SK-N-SH (cell line): ENCODE measurements around the gene CEACAM1. TPM values are rescaled to one million over a fixed set of nuclear protein-coding genes. Genes with fewer than 3 reads are reported as not detected.

Experiments
- CTCF ChIA-PET: fragments of 300-600, 350-600 bp; formaldehyde crosslinking; extraction: SDS; loops from one replicate; lab custom pipeline; 2021; lab: Yijun Ruan, JAX
- POLR2A ChIA-PET: fragments of 350-600 bp; sonication (Branson Sonifier 250); formaldehyde crosslinking; extraction: SDS; loops from one replicate; lab custom pipeline; 2020; ENCODE audit warnings: antibody characterized with exemption, inconsistent platforms; lab: Yijun Ruan, JAX
- DNase-seq: peaks from one replicate; pipeline ENCODE4 v3.0.0; 2012
- H2AFZ ChIP-seq: fragments of 200-600 bp; sonication (generic); 2 replicates; pipeline ENCODE4 v1.8.1; 2016; ENCODE audit warnings: antibody characterized with exemption, mild to moderate bottlenecking, low read depth
- H3F3A ChIP-seq: fragments of 200-600 bp; sonication (generic); replicated peaks from 2 replicates; pipeline ENCODE3; 2016; ENCODE audit warnings: antibody characterized with exemption, mild to moderate bottlenecking; ENCODE audit not compliant: insufficient read depth
- H3K27ac ChIP-seq, 2 experiments: fragments of 200-500 bp in 1 of 2; fragments of 200-600 bp in 1 of 2; sonication (Bioruptor generic) in 1 of 2; sonication (generic), shearing (Covaris generic) in 1 of 2; 2 replicates each; pipeline versions ENCODE4 v1.5.1 to v1.6.1; 2014 to 2016; ENCODE audit warnings: low read depth in 2 of 2, inconsistent platforms in 1 of 2, low read length in 1 of 2, mild to moderate bottlenecking in 1 of 2, mixed read lengths in 1 of 2
- H3K27me3 ChIP-seq: fragments of 200-600 bp; sonication (generic), shearing (Covaris generic); 2 replicates; pipeline ENCODE4 v1.6.1; 2016; ENCODE audit warnings: mixed run types; ENCODE audit not compliant: insufficient read depth
- H3K36me3 ChIP-seq, 2 experiments: fragments of 200-500 bp in 1 of 2; fragments of 200-600 bp in 1 of 2; sonication (Bioruptor generic) in 1 of 2; sonication (generic) in 1 of 2; replicated peaks in 1 of 2; 2 replicates each; pipeline versions ENCODE3 to v1.5.1; 2014 to 2016; ENCODE audit warnings: low read length in 1 of 2, mild to moderate bottlenecking in 1 of 2; ENCODE audit not compliant: insufficient read depth in 2 of 2, control insufficient read depth in 1 of 2
- H3K4me1 ChIP-seq, 2 experiments: fragments of 200-500 bp in 1 of 2; fragments of 200-600 bp in 1 of 2; sonication (Bioruptor generic) in 1 of 2; sonication (generic), shearing (Covaris generic) in 1 of 2; 2 replicates each; pipeline versions ENCODE4 v1.5.1 to v1.6.1; 2014 to 2016; ENCODE audit warnings: low read depth in 1 of 2, low read length in 1 of 2, mixed run types in 1 of 2; ENCODE audit not compliant: insufficient read depth in 2 of 2, control insufficient read depth in 1 of 2
- H3K4me2 ChIP-seq: fragments of 200-600 bp; sonication (generic), shearing (Covaris generic); 2 replicates; pipeline ENCODE4 v1.6.1; 2017; ENCODE audit warnings: mixed run types
- H3K4me3 ChIP-seq, 2 experiments: fragments of 200-500 bp in 1 of 2; fragments of 200-600 bp in 1 of 2; sonication (Bioruptor generic) in 1 of 2; sonication (generic), shearing (Covaris generic) in 1 of 2; 2 replicates each; pipeline versions ENCODE4 v1.5.1 to v1.8.1; 2014 to 2016; ENCODE audit warnings: low read depth in 2 of 2, inconsistent platforms in 1 of 2, low read length in 1 of 2, mild to moderate bottlenecking in 1 of 2, mixed read lengths in 1 of 2, moderate library complexity in 1 of 2
- H3K79me2 ChIP-seq: fragments of 200-600 bp; sonication (generic); 2 replicates; pipeline ENCODE4 v1.8.1; 2017; ENCODE audit warnings: mild to moderate bottlenecking; ENCODE audit not compliant: insufficient read depth
- H3K9ac ChIP-seq: fragments of 200-600 bp; sonication (generic); 2 replicates; pipeline ENCODE4 v1.6.1; 2017; ENCODE audit warnings: mixed run types
- H3K9me2 ChIP-seq: fragments of 200-600 bp; sonication (generic); 2 replicates; pipeline ENCODE4 v1.6.1; 2017; ENCODE audit warnings: mixed run types
- H3K9me3 ChIP-seq: fragments of 200-600 bp; sonication (generic); 2 replicates; pipeline ENCODE4 v1.6.1; 2017; ENCODE audit warnings: mixed run types, mild to moderate bottlenecking, moderate library complexity
- H4K20me1 ChIP-seq: fragments of 200-600 bp; sonication (generic); 2 replicates; pipeline ENCODE4 v1.6.1; 2017; ENCODE audit warnings: mild to moderate bottlenecking, mixed run types; ENCODE audit not compliant: insufficient read depth
- EZH2phosphoT487 ChIP-seq: fragments of 200-600 bp; sonication (generic); IDR thresholded peaks from 2 replicates; pipeline ENCODE4 v1.6.1; 2017; ENCODE audit warnings: low read depth, mixed run types, mild to moderate bottlenecking, antibody characterized with exemption, moderate library complexity, borderline replicate concordance
- FOSL2 ChIP-seq: IDR thresholded peaks from 2 replicates; pipeline ENCODE4 v1.4.0; 2012; ENCODE audit warnings: low read depth, mild to moderate bottlenecking, moderate library complexity, borderline replicate concordance
- GABPA ChIP-seq: IDR thresholded peaks from 2 replicates; pipeline ENCODE4 v1.4.0; 2012; ENCODE audit warnings: low read depth, mild to moderate bottlenecking
- MEF2A ChIP-seq: IDR thresholded peaks from 2 replicates; pipeline ENCODE4 v1.4.0; 2012; ENCODE audit warnings: low read depth, borderline replicate concordance
- NFIC ChIP-seq: IDR thresholded peaks from 2 replicates; pipeline ENCODE4 v1.4.0; 2012; ENCODE audit warnings: borderline replicate concordance
- NRF1 ChIP-seq: IDR thresholded peaks from 2 replicates; pipeline ENCODE4 v1.6.1; 2012; ENCODE audit warnings: low read depth, mild to moderate bottlenecking, low read length
- RAD21 ChIP-seq: IDR thresholded peaks from 2 replicates; pipeline ENCODE4 v1.6.1; 2012; ENCODE audit warnings: mild to moderate bottlenecking, low read length
- RCOR1 ChIP-seq: fragments of 150-350 bp; IDR thresholded peaks from 2 replicates; pipeline ENCODE4 v1.6.1; 2017; ENCODE audit warnings: antibody characterized with exemption, low read length
- RFX5 ChIP-seq: IDR thresholded peaks from 2 replicates; pipeline ENCODE4 v1.6.1; 2012; ENCODE audit warnings: mild to moderate bottlenecking, improper control_type of control experiment, low read length
- RXRA ChIP-seq: IDR thresholded peaks from 2 replicates; pipeline ENCODE4 v1.4.0; 2012; ENCODE audit warnings: low read depth, mild to moderate bottlenecking, borderline replicate concordance
- SIN3A ChIP-seq: IDR thresholded peaks from 2 replicates; pipeline ENCODE4 v1.6.1; 2012; ENCODE audit warnings: low read depth, mild to moderate bottlenecking, low read length, moderate library complexity, borderline replicate concordance
- YY1 ChIP-seq: IDR thresholded peaks from 2 replicates; pipeline ENCODE4 v1.4.0; 2012; ENCODE audit warnings: low read depth, mild to moderate bottlenecking
- WGBS: methylation state at CpG from one replicate; pipeline ENCODE4 v1.1.6; 2017; ENCODE audit warnings: low lambda C conversion rate; 5-methylcytosine and 5-hydroxymethylcytosine counted together
- polyA plus RNA-seq, 3 experiments: library from polyadenylated mRNA; depleted of rRNA; stranded (reverse); fragments of >200 nt; gene quantifications; 2 replicates each; pipeline ENCODE4 v1.2.3, GENCODE V29; 2012
- TF ChIP-seq, protein P1 (sequence below): IDR thresholded peaks from 2 replicates; pipeline ENCODE4 v1.4.0; 2012; ENCODE audit warnings: low read depth, borderline replicate concordance
- TF ChIP-seq, protein P2 (sequence below): IDR thresholded peaks from 2 replicates; pipeline ENCODE4 v1.4.0; 2012; ENCODE audit warnings: low read depth, borderline replicate concordance
- TF ChIP-seq, protein P3 (sequence below): fragments of 200-600 bp; sonication (generic); IDR thresholded peaks from 2 replicates; pipeline ENCODE4 v1.6.1; 2017; ENCODE audit warnings: antibody characterized with exemption, mild to moderate bottlenecking, moderate library complexity
- TF ChIP-seq, protein P4 (sequence below): fragments of 150-350 bp; IDR thresholded peaks from 2 replicates; pipeline ENCODE4 v1.6.1; 2017; ENCODE audit warnings: antibody characterized with exemption, low read length, low read depth, borderline replicate concordance
- TF ChIP-seq, protein P5 (sequence below): IDR thresholded peaks from 2 replicates; pipeline ENCODE4; 2012

Gene CEACAM1
- polyA plus RNA-seq, 1 of the 3 experiments (the other 2 are of a cell fraction): 0.53 TPM

DNA sequence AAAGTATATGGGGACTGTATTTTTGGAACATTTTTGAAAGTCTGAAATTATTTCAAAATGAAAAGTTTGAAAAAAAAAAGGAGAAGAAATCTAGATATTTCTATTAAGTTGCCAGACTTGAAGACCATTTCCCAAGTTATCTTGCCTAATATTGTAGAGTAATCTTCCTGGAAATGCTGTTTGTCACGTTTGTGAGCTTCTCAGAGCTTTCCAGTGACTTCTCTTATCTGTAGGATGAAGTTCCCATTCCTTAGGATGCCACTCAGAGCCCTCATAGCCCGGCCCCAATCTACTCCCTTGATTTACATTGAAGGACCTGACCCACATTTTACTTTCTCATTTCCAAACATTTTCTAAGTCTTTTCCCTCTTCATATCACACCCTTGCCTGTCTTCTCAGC lies 42.8 kb upstream of the CEACAM1 start:
- no peaks in the 10 kb centered on the region for H3K9me2 ChIP-seq
- no peak overlapping the region for H3K4me3 ChIP-seq
- no peak for DNase-seq
- H3K4me1 ChIP-seq: no peaks in the 10 kb centered on the region
- ChIA-PET POLR2A (no interaction called here), CTCF (no interaction called here)
- TF ChIP-seq, protein P1, sequence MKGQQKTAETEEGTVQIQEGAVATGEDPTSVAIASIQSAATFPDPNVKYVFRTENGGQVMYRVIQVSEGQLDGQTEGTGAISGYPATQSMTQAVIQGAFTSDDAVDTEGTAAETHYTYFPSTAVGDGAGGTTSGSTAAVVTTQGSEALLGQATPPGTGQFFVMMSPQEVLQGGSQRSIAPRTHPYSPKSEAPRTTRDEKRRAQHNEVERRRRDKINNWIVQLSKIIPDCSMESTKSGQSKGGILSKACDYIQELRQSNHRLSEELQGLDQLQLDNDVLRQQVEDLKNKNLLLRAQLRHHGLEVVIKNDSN: no peak
- TF ChIP-seq RAD21 (no peak), NFIC (no peak), RFX5 (no peak), FOSL2 (no peak), NRF1 (no peak), MEF2A (no peak), GABPA (no peak), RXRA (no peak), SIN3A (no peak), RCOR1 (no peak), EZH2phosphoT487 (no peak), YY1 (no peak)
- TF ChIP-seq, protein P2, sequence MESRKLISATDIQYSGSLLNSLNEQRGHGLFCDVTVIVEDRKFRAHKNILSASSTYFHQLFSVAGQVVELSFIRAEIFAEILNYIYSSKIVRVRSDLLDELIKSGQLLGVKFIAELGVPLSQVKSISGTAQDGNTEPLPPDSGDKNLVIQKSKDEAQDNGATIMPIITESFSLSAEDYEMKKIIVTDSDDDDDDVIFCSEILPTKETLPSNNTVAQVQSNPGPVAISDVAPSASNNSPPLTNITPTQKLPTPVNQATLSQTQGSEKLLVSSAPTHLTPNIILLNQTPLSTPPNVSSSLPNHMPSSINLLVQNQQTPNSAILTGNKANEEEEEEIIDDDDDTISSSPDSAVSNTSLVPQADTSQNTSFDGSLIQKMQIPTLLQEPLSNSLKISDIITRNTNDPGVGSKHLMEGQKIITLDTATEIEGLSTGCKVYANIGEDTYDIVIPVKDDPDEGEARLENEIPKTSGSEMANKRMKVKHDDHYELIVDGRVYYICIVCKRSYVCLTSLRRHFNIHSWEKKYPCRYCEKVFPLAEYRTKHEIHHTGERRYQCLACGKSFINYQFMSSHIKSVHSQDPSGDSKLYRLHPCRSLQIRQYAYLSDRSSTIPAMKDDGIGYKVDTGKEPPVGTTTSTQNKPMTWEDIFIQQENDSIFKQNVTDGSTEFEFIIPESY: no peak
- TF ChIP-seq, protein P3, sequence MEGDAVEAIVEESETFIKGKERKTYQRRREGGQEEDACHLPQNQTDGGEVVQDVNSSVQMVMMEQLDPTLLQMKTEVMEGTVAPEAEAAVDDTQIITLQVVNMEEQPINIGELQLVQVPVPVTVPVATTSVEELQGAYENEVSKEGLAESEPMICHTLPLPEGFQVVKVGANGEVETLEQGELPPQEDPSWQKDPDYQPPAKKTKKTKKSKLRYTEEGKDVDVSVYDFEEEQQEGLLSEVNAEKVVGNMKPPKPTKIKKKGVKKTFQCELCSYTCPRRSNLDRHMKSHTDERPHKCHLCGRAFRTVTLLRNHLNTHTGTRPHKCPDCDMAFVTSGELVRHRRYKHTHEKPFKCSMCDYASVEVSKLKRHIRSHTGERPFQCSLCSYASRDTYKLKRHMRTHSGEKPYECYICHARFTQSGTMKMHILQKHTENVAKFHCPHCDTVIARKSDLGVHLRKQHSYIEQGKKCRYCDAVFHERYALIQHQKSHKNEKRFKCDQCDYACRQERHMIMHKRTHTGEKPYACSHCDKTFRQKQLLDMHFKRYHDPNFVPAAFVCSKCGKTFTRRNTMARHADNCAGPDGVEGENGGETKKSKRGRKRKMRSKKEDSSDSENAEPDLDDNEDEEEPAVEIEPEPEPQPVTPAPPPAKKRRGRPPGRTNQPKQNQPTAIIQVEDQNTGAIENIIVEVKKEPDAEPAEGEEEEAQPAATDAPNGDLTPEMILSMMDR: no peak
- TF ChIP-seq, protein P4, sequence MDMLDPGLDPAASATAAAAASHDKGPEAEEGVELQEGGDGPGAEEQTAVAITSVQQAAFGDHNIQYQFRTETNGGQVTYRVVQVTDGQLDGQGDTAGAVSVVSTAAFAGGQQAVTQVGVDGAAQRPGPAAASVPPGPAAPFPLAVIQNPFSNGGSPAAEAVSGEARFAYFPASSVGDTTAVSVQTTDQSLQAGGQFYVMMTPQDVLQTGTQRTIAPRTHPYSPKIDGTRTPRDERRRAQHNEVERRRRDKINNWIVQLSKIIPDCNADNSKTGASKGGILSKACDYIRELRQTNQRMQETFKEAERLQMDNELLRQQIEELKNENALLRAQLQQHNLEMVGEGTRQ: no peak
- TF ChIP-seq, protein P5, sequence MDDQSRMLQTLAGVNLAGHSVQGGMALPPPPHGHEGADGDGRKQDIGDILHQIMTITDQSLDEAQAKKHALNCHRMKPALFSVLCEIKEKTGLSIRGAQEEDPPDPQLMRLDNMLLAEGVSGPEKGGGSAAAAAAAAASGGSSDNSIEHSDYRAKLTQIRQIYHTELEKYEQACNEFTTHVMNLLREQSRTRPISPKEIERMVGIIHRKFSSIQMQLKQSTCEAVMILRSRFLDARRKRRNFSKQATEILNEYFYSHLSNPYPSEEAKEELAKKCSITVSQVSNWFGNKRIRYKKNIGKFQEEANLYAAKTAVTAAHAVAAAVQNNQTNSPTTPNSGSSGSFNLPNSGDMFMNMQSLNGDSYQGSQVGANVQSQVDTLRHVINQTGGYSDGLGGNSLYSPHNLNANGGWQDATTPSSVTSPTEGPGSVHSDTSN: no peak
- no peaks in the 10 kb centered on the region for H4K20me1 ChIP-seq
- no peak overlapping the region for H2AFZ ChIP-seq
- H3K36me3 ChIP-seq: no peaks in the 10 kb centered on the region
- H3K9ac ChIP-seq: no peak overlapping the region
- H3K4me2 ChIP-seq: no peak overlapping the region
- H3K27me3 ChIP-seq: peaks cover 36% of the 10 kb centered on the region
- H3K9me3 ChIP-seq: no peaks in the 10 kb centered on the region
- WGBS: 15% methylated on average over 2 of the region's 2 CpGs
- no peaks in the 10 kb centered on the region for H3F3A ChIP-seq
- H3K27ac ChIP-seq: no peak overlapping the region
- H3K79me2 ChIP-seq: no peaks in the 10 kb centered on the region
